HG03457 (cell line): ENCODE data around the gene SPATA9.

Experiments used
- ATAC-seq: cut with Tn5 transposase; IDR thresholded peaks from one replicate; pipeline ENCODE4 v1.9.1; 2021; ENCODE audit warnings: moderate number of reproducible peaks; ENCODE audit not compliant: unreplicated experiment

The SPATA9 gene

GRCh38 chr5:95686651-95687050, 3.9 kb upstream of the SPATA9 start:
- ATAC-seq, result no peak

GRCh38 chr5:95684361-95684760, 1.6 kb upstream of the SPATA9 start:
- ATAC-seq, result no peak

GRCh38 chr5:95673081-95673480, 9.7 kb downstream of the SPATA9 start:
- ATAC-seq, result no peak

- no peak for ATAC-seq
Observed at GRCh38 chr5:95672641-95673040, 10.2 kb downstream of the SPATA9 start.

GRCh38 chr5:95671826-95672225, 11.0 kb downstream of the SPATA9 start:
- no peak for ATAC-seq

- ATAC-seq, result no peak
Observed at GRCh38 chr5:95670568-95670967, 12.2 kb downstream of the SPATA9 start.

- ATAC-seq, result no peak
Observed at GRCh38 chr5:95669985-95670384, 12.8 kb downstream of the SPATA9 start.

- ATAC-seq, result no peak
Observed at GRCh38 chr5:95669540-95669939, 13.3 kb downstream of the SPATA9 start.

GRCh38 chr5:95668728-95669127, 14.1 kb downstream of the SPATA9 start:
- no peak for ATAC-seq

- ATAC-seq, result no peak
Observed at GRCh38 chr5:95668216-95668615, 14.6 kb downstream of the SPATA9 start.

- ATAC-seq, result no peak
Observed at GRCh38 chr5:95667678-95668077, 15.1 kb downstream of the SPATA9 start.

- ATAC-seq, result no peak
Observed at GRCh38 chr5:95667061-95667618, 15.7 kb downstream of the SPATA9 start.

GRCh38 chr5:95664204-95664786, 18.5 kb downstream of the SPATA9 start:
- ATAC-seq, result no peak

- ATAC-seq, result no peak
Observed at GRCh38 chr5:95662946-95663345, 19.8 kb downstream of the SPATA9 start.

GRCh38 chr5:95660060-95660459, 22.7 kb downstream of the SPATA9 start:
- no peak for ATAC-seq

GRCh38 chr5:95655575-95655974, 27.2 kb downstream of the SPATA9 start:
- ATAC-seq, result no peak

- no peak for ATAC-seq
Observed at GRCh38 chr5:95654196-95654595, 28.6 kb downstream of the SPATA9 start.

GRCh38 chr5:95652849-95653248, 29.9 kb downstream of the SPATA9 start:
- no peak for ATAC-seq

GRCh38 chr5:95649842-95650620, 32.8 kb downstream of the SPATA9 start:
- no peak for ATAC-seq

GRCh38 chr5:95649274-95649673, 33.5 kb downstream of the SPATA9 start:
- ATAC-seq, result no peak

GRCh38 chr5:95647886-95648860, 34.6 kb downstream of the SPATA9 start:
- no peak for ATAC-seq
